Fibroblast of villous mesenchyme (primary cell): Measurements from ENCODE around the gene KRTAP10-1. TPM values are rescaled to one million over a fixed set of nuclear protein-coding genes. Genes with fewer than 3 reads are reported as not detected.

Source experiments
- DNase-seq: peaks from one replicate; pipeline ENCODE4 v3.0.0-alpha.2; 2010; ENCODE audit warnings: low read depth
- H3K4me3 ChIP-seq: 2 replicates; pipeline ENCODE4 v1.5.1; 2011; ENCODE audit warnings: low read depth, mild to moderate bottlenecking, low read length
- total RNA-seq: library from RNA; depleted of rRNA; stranded (reverse); fragments of >200 nt; gene quantifications from 2 replicates; pipeline ENCODE4 v1.2.3, GENCODE V29; 2012
- TF ChIP-seq, protein P1 (sequence below): IDR thresholded peaks from 2 replicates; pipeline ENCODE4 v1.5.1; 2012; ENCODE audit warnings: low read depth, mild to moderate bottlenecking, low read length; ENCODE audit not compliant: insufficient read depth

The KRTAP10-1 gene
- total RNA-seq, 1 donor, result not detected

DNA sequence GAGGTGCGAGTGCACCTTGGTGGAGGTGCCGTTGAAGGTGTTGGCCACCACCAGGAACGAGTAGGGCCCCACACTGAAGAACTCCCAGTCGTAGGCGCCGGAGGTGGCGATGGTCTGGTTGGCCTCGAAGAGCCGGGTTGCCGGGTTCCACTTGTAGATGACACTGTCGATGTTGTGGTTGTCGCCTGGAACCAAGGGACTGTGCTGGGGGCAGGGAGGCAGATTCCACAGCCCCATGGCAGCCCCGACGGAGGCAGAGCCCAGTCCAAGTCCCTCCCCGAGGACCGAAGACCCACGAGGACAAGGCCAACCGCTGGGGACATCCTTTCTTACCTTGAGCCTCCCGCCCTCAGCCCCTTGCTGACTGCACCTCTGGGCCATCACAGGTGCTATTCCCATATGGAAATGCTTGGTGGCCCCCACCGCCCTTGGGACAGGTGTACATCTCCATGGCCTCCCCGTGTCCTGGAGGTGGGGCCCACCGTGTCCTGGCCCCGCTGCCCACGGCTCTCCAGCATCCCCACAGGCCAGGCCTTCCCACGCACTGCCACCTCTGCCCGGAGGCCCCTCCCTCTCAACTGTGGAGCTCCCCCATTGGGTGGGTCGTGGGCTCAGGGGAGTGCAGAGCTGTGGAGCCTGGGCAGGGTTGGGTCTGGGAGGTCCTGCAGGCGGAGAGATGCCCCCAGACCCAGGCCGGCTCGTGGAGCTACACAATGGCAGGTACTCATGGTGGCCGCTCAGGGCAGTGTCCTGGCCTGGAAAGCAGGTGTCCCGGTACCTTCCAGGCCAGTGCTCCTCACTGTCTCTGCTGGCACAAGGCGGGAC is 17.9 kb downstream of the KRTAP10-1 start:
- TF ChIP-seq, protein P1, sequence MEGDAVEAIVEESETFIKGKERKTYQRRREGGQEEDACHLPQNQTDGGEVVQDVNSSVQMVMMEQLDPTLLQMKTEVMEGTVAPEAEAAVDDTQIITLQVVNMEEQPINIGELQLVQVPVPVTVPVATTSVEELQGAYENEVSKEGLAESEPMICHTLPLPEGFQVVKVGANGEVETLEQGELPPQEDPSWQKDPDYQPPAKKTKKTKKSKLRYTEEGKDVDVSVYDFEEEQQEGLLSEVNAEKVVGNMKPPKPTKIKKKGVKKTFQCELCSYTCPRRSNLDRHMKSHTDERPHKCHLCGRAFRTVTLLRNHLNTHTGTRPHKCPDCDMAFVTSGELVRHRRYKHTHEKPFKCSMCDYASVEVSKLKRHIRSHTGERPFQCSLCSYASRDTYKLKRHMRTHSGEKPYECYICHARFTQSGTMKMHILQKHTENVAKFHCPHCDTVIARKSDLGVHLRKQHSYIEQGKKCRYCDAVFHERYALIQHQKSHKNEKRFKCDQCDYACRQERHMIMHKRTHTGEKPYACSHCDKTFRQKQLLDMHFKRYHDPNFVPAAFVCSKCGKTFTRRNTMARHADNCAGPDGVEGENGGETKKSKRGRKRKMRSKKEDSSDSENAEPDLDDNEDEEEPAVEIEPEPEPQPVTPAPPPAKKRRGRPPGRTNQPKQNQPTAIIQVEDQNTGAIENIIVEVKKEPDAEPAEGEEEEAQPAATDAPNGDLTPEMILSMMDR, result no peak
- DNase-seq, result no peak
- H3K4me3 ChIP-seq, result no peak overlapping the region

DNA sequence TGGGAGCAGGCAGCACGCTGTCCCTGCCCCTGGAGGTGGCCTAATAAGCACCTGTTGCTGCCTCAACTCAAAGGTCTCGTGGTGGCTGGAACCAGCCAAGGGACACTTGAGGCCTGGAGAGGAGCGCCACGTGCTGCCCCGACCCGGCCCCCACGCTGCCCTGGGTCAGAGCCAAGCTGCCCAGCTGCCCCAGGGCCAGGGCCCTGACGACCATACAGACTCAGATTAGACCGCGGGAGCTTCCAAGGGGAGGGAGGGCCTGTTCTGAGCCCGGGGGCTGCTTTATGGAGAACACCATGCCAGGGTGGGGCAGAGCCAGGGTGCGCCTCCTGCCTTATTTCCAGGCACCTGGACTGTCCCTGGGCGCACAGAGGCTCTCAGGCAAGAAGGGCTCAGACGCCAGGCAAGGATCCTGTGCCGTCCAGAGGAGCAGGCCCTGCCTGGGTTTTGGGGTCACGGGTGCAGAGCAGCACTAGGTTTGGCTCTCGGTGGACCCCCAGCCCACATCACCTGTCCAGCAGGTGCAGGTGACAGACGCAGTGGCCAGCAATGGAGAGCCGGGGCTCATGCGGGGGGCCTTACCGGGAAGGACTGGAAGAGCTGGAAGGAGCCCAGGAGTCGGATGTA is 18.6 kb downstream of the KRTAP10-1 start:
- no peak overlapping the region for H3K4me3 ChIP-seq
- TF ChIP-seq, protein P1, result no peak
- no peak for DNase-seq

DNA sequence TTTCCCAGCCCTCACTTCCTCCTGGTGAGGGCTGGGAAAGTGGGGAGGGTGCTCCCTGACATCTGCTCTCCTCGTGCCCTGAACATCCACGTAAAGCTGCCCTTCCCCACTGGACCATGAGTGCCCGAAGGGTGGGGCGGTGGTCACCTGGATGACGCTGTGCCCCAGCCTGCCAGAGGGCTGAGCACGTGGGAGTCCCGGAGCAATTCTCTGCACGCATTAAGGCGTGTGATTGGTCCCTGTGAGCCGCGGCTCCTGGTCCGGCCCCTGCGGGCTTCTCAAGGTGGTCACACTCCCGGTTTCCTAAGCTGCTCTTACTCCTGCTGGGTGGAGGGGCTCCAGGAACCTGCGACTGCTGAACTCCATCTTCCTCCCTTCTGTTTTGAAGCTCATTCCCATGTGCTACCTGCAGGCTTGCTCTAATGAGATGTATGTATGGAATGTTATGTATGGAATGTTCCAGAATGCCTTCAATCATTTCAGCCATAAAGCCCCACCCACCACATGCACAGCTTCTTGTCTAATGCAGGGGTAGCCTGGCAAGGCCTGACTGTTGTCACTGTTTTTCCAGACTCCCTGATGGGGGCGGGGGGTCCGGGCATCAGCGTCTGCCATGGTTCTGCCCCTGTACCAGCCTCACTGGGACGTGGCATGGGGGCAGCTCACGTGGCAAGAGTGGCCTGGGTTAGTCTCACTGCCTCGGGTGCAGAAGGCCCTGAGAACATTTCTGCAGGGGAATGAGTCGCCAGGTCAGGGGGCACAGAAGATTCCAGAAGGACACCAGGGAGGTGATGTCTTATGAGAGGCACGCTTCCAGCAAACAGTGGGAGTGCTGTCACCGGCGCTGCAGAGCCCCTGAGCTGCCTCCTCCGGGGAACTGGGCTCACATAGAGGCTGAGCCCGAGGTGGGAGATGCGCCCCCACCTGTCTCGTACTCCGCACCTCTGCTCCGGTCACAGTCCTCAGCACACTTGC is 19.4 kb downstream of the KRTAP10-1 start:
- no peak for DNase-seq
- H3K4me3 ChIP-seq, result no peak overlapping the region
- TF ChIP-seq, protein P1, result no peak

DNA sequence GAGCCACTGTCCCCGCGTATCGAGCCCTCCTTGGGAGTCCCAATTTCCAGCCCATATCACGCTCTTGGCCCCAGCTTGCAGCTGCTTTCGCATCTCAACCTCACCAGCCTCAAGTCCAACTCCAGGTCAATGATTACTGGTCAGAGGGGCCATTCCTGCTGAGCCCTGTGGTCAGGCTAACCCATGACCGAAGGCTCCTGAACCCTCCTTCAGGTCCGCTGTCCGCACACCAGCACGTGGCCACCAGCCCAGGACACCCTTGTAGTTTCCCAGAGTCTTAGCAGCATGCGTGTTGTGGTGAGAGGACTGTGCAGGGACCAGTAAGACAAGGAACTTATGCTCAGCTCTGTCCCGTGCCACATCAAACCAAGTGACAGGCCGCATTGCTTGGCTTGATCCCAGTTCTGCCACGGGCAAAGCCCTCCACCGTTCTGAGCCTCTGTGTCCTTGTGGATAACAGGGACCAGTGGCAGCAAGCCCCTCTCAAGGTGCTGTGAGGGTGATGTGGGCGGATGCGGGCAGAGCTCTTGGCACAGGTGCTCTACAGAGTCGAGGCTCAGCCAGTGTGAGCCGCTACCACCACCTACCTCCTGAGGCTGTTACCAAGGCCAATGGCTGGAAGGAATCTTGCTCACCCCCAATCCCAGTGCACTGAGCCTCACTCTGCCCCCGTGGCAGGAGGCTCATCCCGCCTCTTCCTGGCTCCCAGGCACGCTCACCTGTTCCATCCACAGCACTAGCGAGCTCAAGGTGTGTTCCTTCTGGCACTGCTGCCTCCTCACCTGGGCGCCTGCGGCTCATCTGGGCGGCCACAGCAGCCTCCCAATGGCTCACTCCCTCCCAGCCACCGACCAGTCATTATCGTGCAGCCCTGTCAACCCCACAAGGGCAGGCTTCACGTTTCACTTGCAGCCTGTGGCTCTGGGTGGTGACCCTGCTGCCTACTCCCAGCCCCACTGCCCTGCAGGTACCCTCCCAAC is 20.4 kb downstream of the KRTAP10-1 start:
- H3K4me3 ChIP-seq, result no peak overlapping the region
- TF ChIP-seq, protein P1, result no peak
- DNase-seq, result no peak

DNA sequence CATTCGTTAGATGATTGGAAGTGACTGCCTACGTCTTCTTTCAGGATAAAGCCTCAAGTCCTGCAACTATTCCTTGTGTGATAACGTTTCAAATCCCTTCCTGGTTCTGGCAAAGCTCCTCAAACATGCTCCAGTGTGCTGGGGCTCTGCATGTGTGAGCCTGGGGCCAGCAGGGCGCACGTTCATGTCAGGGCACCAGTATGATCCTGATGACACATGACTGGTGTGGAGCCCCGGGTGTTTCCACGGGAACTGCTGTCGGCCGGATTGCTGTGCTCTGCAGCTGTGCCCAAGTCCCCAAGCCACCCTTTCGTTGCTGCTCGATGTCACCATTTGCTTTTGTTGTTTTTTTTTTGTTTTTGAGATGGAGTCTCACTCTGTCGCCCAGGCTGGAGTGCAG is 21.3 kb downstream of the KRTAP10-1 start:
- no peak for DNase-seq
- TF ChIP-seq, protein P1, result no peak
- no peak overlapping the region for H3K4me3 ChIP-seq
